ENCODE measurements around the gene FAM72A.
A peak's percentile ranks its signal among the peaks of the same experiment; 100 is the strongest.
"Not testable (repeated sequence)": the region's sequence is repeated elsewhere in the genome, so short reads cannot be mapped to it uniquely, and the experiment has no call there.

FAM72A gene

GRCh38 chr1:206215600-206216392 is 13.2 kb upstream of the FAM72A start:
- DNase-seq: not testable (repeated sequence)

GRCh38 chr1:206210802-206211201 is 8.2 kb upstream of the FAM72A start:
- peak; percentile 19 for DNase-seq

- DNase-seq: not testable (repeated sequence)
These were observed 2.9 kb upstream of the FAM72A start for GRCh38 chr1:206205569-206205968.

GRCh38 chr1:206204871-206205270 is 2.2 kb upstream of the FAM72A start:
- DNase-seq: not testable (repeated sequence)

- not testable (repeated sequence) for DNase-seq
These were observed 1.5 kb upstream of the FAM72A start for GRCh38 chr1:206204159-206204511.

- DNase-seq: peak; percentile 4
These were observed 922 bp upstream of the FAM72A start, which contains the start of gene SRGAP2 for GRCh38 chr1:206203364-206204158. SRGAP2 (plus strand) TSS chr1:206203541; CDS start chr1:206205971, 2,430 bp downstream.

- not testable (repeated sequence) for DNase-seq
These were observed 5.8 kb downstream of the FAM72A start for GRCh38 chr1:206196748-206197424.

GRCh38 chr1:206195182-206195581 is 7.5 kb downstream of the FAM72A start:
- not testable (repeated sequence) for DNase-seq

GRCh38 chr1:206186826-206187225 is 15.8 kb downstream of the FAM72A start:
- not testable (repeated sequence) for DNase-seq

- not testable (repeated sequence) for DNase-seq
These were observed 16.9 kb downstream of the FAM72A start for GRCh38 chr1:206185778-206186177.

- not testable (repeated sequence) for DNase-seq
These were observed 18.9 kb downstream of the FAM72A start for GRCh38 chr1:206183788-206184187.

- not testable (repeated sequence) for DNase-seq
These were observed 20.0 kb downstream of the FAM72A start for GRCh38 chr1:206182368-206183317.

- not testable (repeated sequence) for DNase-seq
These were observed 23.0 kb downstream of the FAM72A start for GRCh38 chr1:206179666-206180065.

- DNase-seq: not testable (repeated sequence)
These were observed 24.3 kb downstream of the FAM72A start for GRCh38 chr1:206178061-206178989.

- DNase-seq: not testable (repeated sequence)
These were observed 26.5 kb downstream of the FAM72A start for GRCh38 chr1:206176114-206176502.

GRCh38 chr1:206175459-206176113 is 27.1 kb downstream of the FAM72A start:
- not testable (repeated sequence) for DNase-seq

GRCh38 chr1:206174182-206174868 is 28.3 kb downstream of the FAM72A start:
- DNase-seq: not testable (repeated sequence)

- DNase-seq: not testable (repeated sequence)
These were observed 29.4 kb downstream of the FAM72A start for GRCh38 chr1:206173110-206173719.

- DNase-seq: not testable (repeated sequence)
These were observed 32.8 kb downstream of the FAM72A start for GRCh38 chr1:206169794-206170193.

Measured in DMS79 treated with DMSO at 0.1 percent for 48 hours (cell line).